ENCODE measurements around the gene C16orf96. TPM values are rescaled to one million over a fixed set of nuclear protein-coding genes. Genes with fewer than 3 reads are reported as not detected.
A peak's percentile ranks its signal among the peaks of the same experiment; 100 is the strongest.

The C16orf96 gene
- under 1 TPM; 0.14 to 0.76 (median 0.56) TPM for polyA plus RNA-seq (ENCODE audit: insufficient read length in 10 of 10)
- long read RNA-seq, donor 1 = 0 reads
- long read RNA-seq, donor 2 = 0 reads
- long read RNA-seq, donor 3 = 0 reads
- long read RNA-seq, donor 4 = 0 reads
- long read RNA-seq, donor 5 = 0 reads
- long read RNA-seq, donor 6 = 0 reads
- long read RNA-seq, donor 7 = 0 reads
- long read RNA-seq, donor 8 = 0 reads
- long read RNA-seq, donor 9 = 0 reads

DNA sequence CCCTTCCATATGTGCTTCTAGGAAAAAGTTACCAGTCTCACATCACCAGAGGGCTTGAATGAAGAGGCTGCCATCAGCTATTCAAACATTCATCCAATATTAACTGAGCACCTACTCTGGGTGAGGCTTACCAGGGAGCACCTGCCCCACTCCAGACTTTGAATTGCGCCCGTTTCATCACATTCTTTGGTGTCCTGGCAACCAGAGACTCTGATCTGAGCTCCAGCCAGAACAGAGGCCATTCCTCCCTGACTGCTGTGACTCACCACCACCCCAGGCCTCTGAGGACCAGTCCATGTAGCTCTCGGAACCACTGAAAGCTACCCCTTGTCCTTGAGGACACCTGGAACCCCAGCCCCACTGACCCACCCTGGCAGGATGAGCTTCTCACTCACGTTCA, at the start of gene C16orf96:
Gene C16orf96, plus strand, starts transcription at position 229 of the 400 bp plus-strand sequence. Its CDS starts 150 bp downstream, at position 379.
- no peak for DNase-seq

- DNase-seq = peak; percentile 64 to 85 (median 82)
Measured at GRCh38 chr16:4506450-4506849, 49.7 kb upstream of the C16orf96 start.

DNA sequence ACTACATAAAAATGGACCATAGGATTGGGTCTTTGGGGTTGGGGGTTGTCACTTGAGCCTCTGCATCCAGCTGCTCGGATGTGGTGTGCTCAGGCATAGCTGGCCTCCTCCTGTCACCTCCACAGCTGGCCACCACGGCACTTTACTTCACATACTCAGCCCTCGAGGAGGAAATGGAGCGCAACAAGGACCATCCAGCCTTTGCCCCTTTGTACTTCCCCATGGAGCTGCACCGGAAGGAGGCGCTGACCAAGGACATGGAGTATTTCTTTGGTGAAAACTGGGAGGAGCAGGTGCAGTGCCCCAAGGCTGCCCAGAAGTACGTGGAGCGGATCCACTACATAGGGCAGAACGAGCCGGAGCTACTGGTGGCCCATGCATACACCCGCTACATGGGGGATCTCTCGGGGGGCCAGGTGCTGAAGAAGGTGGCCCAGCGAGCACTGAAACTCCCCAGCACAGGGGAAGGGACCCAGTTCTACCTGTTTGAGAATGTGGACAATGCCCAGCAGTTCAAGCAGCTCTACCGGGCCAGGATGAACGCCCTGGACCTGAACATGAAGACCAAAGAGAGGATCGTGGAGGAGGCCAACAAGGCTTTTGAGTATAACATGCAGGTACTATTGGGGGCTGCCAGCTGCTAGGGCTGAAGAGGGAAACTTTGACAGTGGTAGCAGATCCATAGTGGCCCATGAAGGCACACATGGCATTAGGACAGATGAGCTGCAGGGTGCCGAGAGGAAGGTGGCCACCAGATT, 48.4 kb upstream of the C16orf96 start:
- DNase-seq = no peak

DNA sequence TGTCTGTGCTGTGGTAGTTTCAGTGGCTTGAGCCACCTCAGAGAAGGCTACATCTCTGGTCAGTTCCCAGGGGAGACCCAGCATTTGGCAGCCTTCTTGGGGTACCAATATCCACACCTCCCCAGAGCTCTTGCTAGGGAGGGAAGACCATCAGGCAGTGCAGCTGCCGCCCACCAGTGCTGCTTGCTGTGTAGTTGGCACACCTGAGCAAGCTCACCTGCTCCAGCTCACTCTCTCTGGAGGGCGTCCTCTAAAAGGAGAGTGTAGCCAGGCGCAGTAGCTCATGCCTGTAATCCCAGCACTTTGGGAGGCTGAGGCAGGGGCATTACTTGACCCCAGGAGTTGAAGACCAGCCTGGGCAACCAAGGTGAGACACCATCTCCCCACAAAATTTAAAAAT, 47.3 kb upstream of the C16orf96 start:
- DNase-seq = no peak

DNA sequence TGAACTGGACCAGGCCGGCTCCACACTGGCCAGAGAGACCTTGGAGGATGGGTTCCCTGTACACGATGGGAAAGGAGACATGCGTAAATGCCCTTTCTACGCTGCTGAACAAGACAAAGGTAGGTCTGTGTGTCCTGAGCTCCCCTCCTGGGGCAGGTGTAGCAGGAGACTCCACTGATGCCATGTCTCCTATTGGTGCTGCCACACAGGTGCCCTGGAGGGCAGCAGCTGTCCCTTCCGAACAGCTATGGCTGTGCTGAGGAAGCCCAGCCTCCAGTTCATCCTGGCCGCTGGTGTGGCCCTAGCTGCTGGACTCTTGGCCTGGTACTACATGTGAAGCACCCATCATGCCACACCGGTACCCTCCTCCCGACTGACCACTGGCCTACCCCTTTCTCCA, 46.7 kb upstream of the C16orf96 start:
- DNase-seq = no peak

- no peak for DNase-seq
Measured at GRCh38 chr16:4510131-4510530, 46.0 kb upstream of the C16orf96 start.

GRCh38 chr16:4510747-4511426, 45.3 kb upstream of the C16orf96 start:
- no peak for DNase-seq

- peak in 1 of 3 donors; percentile 57 for DNase-seq
Measured at GRCh38 chr16:4511441-4512082, 44.6 kb upstream of the C16orf96 start.

DNA sequence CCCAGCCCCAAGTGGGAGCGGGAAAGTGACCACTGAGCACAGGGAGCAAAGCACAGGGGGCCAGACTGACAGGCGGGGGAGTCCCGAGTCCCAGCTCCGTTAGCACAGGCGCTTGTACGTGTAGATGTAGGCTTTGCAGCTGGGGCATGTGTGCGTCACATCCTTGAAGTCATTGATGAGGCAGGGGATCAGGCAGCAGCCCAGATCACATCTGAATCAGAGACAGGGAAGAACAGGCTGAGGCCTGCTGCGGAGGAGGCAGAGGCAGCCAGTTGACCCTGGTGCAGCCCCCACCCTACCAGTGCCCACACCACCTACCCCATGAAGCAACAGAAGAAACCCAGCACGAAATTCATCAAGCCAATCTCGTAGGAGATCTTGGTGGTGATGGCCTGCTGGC, 43.7 kb upstream of the C16orf96 start:
- no peak for DNase-seq

- DNase-seq = no peak
Measured at GRCh38 chr16:4513086-4513860, 42.9 kb upstream of the C16orf96 start.

DNA sequence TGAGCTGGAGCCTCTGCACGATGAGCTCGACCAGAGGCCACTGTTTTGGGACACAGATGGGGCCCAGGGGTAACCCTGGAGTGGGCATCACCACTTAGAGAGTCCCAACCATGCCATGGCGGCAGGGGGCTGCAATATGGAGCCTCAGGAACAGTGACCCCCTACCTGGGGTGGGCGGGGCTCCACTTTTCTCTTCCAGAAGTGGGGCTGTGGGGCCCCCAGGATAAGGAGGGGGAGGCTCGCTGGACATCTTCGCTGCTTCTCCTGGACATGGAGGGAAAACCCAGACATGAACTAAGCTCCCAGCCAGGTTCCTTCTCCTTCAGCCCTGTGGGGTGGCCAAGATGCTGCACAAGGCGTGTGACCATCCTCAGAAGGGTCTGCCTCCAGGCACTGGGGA, 42.3 kb upstream of the C16orf96 start:
- no peak for DNase-seq

GRCh38 chr16:4514606-4515005, 41.5 kb upstream of the C16orf96 start:
- no peak for DNase-seq

- no peak for DNase-seq
Measured at GRCh38 chr16:4515611-4516233, 40.4 kb upstream of the C16orf96 start.

DNA sequence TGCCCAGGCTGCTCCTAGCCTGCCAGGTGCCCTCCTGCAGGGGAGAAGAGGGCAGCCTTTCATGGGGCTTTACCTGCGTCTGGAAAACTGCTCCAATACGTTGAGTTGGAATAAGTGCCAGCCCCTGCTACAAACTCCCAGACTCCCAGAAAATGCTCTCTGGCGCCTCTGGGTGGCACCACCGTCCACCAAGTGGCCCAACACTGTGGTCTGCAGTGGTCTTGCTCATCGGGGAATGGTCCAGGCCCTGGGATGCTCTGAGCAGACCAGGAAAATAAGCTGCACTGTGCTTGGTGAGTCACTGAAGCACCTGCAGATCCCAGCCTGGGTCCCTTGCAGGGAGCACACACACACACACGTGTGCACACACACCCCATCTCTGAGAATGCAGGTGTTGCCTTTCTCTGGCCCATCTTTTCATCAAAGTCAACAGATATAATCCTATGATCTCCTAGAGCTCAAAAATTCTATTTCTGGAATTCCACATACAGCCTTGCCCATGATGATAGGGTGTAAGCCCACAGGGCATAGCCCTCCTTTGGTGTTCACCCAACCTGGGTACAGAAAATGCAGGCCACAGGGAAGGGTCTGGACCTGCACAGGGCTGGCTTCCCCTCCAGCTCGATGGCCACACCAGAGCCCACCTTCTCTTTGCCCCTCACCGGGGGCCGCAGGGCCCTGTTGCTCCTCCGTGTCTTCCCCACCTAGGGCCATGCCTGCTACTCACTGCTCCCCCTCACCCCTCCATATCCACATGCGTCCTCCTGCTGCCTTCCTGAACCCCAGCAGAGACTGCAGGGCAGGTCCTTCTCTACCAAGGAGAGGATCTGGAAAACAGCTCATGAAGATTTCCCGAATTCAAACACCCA, 38.1 kb upstream of the C16orf96 start:
- peak in 1 of 3 donors; percentile 54 for DNase-seq

- DNase-seq = no peak
Measured at GRCh38 chr16:4519274-4520058, 36.7 kb upstream of the C16orf96 start.

GRCh38 chr16:4520913-4521312, 35.2 kb upstream of the C16orf96 start:
- DNase-seq = no peak

GRCh38 chr16:4522051-4522581, 34.0 kb upstream of the C16orf96 start:
- peak; percentile 49 to 58 (median 50) for DNase-seq

- DNase-seq = no peak
Measured at GRCh38 chr16:4523686-4524085, 32.5 kb upstream of the C16orf96 start.

GRCh38 chr16:4524571-4524970, 31.6 kb upstream of the C16orf96 start:
- no peak for DNase-seq
